Stimulated activated CD8-positive, alpha-beta memory T cell treated with anti-CD3 and anti-CD28 coated beads, Interleukin-15, amount 100 ng/mL, for 48 hours (primary cell): ENCODE results near the gene TRIM58.

Experiments used
- DNase-seq, 2 donors: peaks; one replicate each; pipeline ENCODE4 v3.0.0-alpha.2; 2020; ENCODE audit warnings: low read depth in 2 of 2

Gene TRIM58, protein sequence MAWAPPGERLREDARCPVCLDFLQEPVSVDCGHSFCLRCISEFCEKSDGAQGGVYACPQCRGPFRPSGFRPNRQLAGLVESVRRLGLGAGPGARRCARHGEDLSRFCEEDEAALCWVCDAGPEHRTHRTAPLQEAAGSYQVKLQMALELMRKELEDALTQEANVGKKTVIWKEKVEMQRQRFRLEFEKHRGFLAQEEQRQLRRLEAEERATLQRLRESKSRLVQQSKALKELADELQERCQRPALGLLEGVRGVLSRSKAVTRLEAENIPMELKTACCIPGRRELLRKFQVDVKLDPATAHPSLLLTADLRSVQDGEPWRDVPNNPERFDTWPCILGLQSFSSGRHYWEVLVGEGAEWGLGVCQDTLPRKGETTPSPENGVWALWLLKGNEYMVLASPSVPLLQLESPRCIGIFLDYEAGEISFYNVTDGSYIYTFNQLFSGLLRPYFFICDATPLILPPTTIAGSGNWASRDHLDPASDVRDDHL

GRCh38 chr1:247857069-247857984 is at the start of gene TRIM58:
TRIM58 (plus strand) TSS chr1:247857187; CDS start chr1:247857247, 60 bp downstream.
- peak in 1 of 2 donors; percentile 14 for DNase-seq

- DNase-seq: no peak
Observed at GRCh38 chr1:247812637-247813036, 44.4 kb upstream of the TRIM58 start.

DNA sequence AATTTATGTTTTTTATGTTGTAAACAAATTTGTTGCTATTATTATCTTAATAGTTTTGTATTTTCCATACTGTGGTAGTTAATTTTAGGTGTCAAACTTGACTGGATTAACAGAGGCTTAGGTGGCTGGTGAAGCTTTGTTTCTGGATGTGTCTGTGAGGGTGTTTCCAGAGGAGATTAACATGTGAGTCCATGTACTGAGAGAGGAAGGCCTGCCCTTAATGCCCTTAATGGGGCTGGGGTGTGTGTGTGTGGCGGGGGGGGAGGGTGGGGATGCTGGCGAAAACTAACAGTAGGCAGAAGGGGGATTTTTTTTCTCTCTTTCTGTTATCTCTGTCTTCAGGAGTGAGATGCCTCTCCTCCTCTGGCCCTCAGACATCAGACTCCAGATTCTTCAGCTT is 34.9 kb upstream of the TRIM58 start:
- no peak for DNase-seq

GRCh38 chr1:247824023-247824422 is 33.0 kb upstream of the TRIM58 start, which contains the start of gene OR14A16:
OR14A16 (minus strand) TSS chr1:247824119; CDS start chr1:247815729, 8,390 bp downstream.
- no peak for DNase-seq

GRCh38 chr1:247825362-247825761 is 31.6 kb upstream of the TRIM58 start:
- DNase-seq: no peak

- DNase-seq: no peak
Observed at GRCh38 chr1:247829656-247830055, 27.3 kb upstream of the TRIM58 start.

GRCh38 chr1:247833601-247834000 is 23.4 kb upstream of the TRIM58 start:
- DNase-seq: no peak

DNA sequence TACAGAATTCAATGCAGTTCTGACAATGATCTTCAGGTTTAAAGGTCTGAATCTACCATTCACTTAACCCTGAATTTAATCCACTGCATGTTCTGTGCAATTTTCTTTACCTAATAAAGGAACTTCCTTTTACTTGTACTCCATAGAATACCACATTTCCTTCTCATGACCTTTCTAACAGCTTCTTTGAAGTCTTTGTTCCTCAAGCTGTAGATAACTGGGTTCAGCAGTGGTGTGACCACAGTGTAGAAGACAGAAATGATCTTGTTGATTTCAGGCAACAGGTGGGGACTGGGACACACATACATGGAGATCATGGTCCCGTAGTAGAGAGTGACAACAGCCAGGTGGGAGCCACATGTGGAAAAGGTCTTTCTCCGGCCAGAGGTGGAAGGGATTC is 16.2 kb upstream of the TRIM58 start:
- no peak for DNase-seq

GRCh38 chr1:247841796-247842195 is 15.2 kb upstream of the TRIM58 start, which contains the start of gene OR11L1:
OR11L1 (minus strand) TSS chr1:247841896; CDS start chr1:247841896, 0 bp downstream.
- DNase-seq: no peak

DNA sequence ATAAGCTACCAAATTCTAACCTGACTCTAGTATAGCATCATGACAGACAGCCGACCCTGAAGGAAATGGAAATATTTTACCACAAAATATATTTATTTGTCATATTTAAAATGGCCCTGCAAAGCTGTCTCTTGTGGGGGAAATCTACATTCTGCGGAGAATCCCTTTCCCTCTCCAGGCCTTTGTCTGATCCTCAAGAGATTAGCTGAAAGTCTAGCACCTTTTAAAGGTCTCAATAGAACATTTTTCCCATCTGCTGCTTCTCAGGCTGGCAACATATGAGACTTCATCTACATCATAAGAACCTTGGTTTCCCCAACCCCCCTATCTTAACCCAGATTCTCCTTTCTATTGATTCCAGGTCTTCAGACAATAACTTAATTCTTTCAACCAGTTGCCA is 13.6 kb upstream of the TRIM58 start:
- no peak for DNase-seq

DNA sequence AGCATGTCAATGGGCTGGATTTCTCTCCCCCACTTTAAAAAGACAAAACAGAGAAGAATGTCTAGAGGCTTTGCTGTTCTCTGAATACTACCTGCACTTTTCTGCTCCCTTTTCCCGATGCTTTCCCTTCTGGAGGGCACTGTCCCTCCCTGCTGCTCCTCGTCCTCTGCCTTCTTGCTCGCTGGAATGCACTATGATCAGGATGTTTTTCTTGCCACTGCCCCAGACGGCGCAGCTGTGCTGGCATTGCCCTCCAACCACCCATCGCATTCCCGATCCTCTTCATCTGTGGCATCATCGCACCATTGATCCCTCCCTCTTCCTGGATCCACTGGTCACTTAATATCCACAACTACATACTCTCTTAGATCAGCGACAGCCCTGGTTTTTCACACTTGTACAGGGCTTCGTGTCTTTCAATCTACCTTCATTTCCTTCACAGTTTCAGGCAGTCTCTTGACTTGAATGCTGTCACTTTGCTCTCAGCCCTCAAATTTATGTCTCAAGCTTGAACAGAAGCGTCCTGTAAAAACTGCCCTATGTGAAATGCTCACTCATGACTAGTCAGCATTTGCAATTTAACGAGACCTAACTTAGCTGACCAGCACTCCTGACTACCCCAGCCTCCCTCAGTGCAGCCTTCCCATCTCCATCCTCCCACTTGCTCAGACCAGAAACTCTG is 11.8 kb upstream of the TRIM58 start:
- no peak for DNase-seq

DNA sequence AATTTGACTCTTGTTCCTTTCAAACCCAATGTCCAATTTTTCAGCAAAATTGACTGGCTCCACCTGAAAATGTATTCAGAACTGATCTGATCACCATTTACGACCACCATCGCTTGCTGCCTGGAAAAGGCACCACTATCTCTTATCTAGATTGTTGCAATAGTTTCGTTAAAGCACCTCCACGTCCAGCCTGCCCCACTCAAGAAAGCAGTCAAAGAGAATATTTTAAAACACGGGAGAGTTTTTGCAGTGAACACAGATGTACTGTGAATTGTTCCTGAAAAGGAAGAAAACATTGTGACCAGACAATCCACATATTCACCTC is 11.3 kb upstream of the TRIM58 start:
- no peak for DNase-seq

GRCh38 chr1:247848346-247848745 is 8.6 kb upstream of the TRIM58 start:
- DNase-seq: no peak

- DNase-seq: no peak
Observed at GRCh38 chr1:247849616-247850015, 7.4 kb upstream of the TRIM58 start.

DNA sequence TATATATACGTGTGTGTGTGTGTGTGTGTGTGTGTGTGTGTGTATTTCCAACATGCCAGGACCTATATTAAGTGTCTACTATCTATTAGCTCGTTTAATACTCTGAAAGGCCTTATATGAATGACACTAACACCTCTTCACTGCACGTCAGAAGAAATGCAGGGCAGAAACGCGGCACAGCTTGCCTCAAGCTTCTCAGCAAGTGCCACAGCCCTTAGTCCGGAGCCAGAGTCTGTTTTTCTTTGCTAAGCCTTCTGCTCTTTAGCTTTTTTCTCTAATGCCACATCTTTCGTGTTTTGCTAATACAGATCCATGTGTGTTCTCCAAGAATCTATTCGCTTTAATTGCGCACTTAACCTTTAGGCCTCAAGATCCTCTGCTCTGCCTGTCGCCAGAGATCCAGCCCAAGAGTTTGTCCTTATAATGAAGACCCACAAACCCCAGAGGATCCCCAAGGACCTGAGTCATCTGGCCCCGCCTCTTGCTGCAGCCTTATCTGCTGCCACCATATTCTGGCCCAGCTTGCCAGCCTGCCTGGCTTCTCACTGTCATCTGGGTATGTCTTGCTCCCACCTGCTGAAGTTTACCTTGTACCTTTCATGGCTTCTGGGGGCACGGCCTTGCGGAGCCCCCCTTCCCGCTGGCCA is 2.0 kb upstream of the TRIM58 start:
- no peak for DNase-seq

DNA sequence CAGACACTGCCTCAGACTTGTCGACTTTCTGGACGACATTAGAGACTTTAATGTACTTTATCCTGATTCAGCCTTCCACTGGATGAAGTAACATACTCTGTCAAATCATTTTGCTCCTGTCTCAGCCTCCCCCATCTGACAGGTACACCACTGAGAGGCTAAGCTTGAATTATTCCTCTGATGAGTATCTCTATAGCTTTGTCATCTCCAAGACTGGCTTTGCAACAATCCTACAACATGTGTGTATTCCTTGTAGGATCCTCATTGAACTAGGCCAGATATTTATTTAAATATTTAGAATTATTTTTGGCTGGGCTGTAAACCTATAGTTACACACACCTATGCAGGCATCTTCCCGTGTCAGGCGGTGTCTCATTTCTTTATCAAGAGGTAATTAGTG is 1.1 kb upstream of the TRIM58 start:
- no peak for DNase-seq

GRCh38 chr1:247857985-247858619 is 1.1 kb downstream of the TRIM58 start:
- no peak for DNase-seq

DNA sequence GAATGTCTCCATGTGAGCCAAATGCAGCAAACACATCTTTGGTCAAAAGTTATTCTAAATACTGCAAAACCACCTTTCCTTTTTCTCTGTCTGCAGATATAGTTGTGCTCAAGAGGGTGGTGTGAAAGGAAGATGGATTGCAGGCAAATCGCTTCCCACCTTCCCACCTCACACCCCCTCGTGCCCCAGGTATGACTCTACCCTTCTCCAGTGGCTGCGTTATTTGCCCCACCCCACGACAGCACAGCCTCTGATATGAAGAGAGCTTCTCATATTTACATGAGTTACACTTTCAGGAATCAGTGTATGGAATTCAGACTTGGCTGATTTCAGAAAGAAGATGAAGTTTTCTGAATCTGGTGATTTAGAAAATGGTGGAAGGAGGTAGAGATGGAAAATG is 5.8 kb downstream of the TRIM58 start:
- no peak for DNase-seq

DNA sequence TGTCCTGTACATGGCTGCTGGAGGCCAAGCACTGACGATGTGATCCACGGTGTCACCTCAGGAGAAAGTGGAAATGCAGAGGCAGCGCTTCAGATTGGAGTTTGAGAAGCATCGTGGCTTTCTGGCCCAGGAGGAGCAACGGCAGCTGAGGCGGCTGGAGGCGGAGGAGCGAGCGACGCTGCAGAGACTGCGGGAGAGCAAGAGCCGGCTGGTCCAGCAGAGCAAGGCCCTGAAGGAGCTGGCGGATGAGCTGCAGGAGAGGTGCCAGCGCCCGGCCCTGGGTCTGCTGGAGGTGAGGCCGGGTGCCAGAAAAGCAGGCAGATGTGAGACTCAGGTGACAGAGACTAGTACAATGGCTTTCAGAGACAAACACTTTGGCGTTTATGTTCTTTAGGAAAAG is 7.7 kb downstream of the TRIM58 start:
- DNase-seq: no peak

GRCh38 chr1:247865416-247865815 is 8.4 kb downstream of the TRIM58 start:
- DNase-seq: no peak

DNA sequence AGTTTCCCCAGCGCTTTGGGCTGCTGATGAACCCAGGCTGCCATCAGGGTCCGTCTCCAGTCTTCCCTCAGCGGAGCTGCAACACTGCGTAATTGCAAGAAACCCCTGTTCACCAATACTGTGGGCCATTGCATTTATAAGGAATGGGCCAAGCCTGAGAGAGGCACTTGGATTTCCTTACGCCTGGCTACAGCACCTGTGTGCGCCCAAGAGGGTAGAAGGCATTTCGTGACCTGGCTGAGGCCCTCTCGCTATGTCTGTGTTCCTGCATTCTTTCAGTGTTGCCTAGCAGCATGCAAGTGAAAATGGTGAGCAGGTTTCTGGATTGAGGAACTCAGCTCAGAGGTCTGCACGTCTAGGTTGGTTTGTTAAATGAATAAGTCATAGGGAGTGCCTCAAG is 26.4 kb downstream of the TRIM58 start:
- DNase-seq: no peak
